SK-N-SH (cell line): ENCODE data around the gene TEK. TPM values are rescaled to one million over a fixed set of nuclear protein-coding genes. Genes with fewer than 3 reads are reported as not detected.

Source experiments
- CTCF ChIA-PET: fragments of 300-600, 350-600 bp; formaldehyde crosslinking; extraction: SDS; loops from one replicate; lab custom pipeline; 2021; lab: Yijun Ruan, JAX
- POLR2A ChIA-PET: fragments of 350-600 bp; sonication (Branson Sonifier 250); formaldehyde crosslinking; extraction: SDS; loops from one replicate; lab custom pipeline; 2020; ENCODE audit warnings: antibody characterized with exemption, inconsistent platforms; lab: Yijun Ruan, JAX
- DNase-seq: peaks from one replicate; pipeline ENCODE4 v3.0.0; 2012
- H2AFZ ChIP-seq: fragments of 200-600 bp; sonication (generic); 2 replicates; pipeline ENCODE4 v1.8.1; 2016; ENCODE audit warnings: antibody characterized with exemption, mild to moderate bottlenecking, low read depth
- H3F3A ChIP-seq: fragments of 200-600 bp; sonication (generic); replicated peaks from 2 replicates; pipeline ENCODE3; 2016; ENCODE audit warnings: antibody characterized with exemption, mild to moderate bottlenecking; ENCODE audit not compliant: insufficient read depth
- H3K27ac ChIP-seq, 2 experiments: fragments of 200-500 bp in 1 of 2; fragments of 200-600 bp in 1 of 2; sonication (Bioruptor generic) in 1 of 2; sonication (generic), shearing (Covaris generic) in 1 of 2; 2 replicates each; pipeline versions ENCODE4 v1.5.1 to v1.6.1; 2014 to 2016; ENCODE audit warnings: low read depth in 2 of 2, inconsistent platforms in 1 of 2, low read length in 1 of 2, mild to moderate bottlenecking in 1 of 2, mixed read lengths in 1 of 2
- H3K27me3 ChIP-seq: fragments of 200-600 bp; sonication (generic), shearing (Covaris generic); 2 replicates; pipeline ENCODE4 v1.6.1; 2016; ENCODE audit warnings: mixed run types; ENCODE audit not compliant: insufficient read depth
- H3K36me3 ChIP-seq, 2 experiments: fragments of 200-500 bp in 1 of 2; fragments of 200-600 bp in 1 of 2; sonication (Bioruptor generic) in 1 of 2; sonication (generic) in 1 of 2; replicated peaks in 1 of 2; 2 replicates each; pipeline versions ENCODE3 to v1.5.1; 2014 to 2016; ENCODE audit warnings: low read length in 1 of 2, mild to moderate bottlenecking in 1 of 2; ENCODE audit not compliant: insufficient read depth in 2 of 2, control insufficient read depth in 1 of 2
- H3K4me1 ChIP-seq, 2 experiments: fragments of 200-500 bp in 1 of 2; fragments of 200-600 bp in 1 of 2; sonication (Bioruptor generic) in 1 of 2; sonication (generic), shearing (Covaris generic) in 1 of 2; 2 replicates each; pipeline versions ENCODE4 v1.5.1 to v1.6.1; 2014 to 2016; ENCODE audit warnings: low read depth in 1 of 2, low read length in 1 of 2, mixed run types in 1 of 2; ENCODE audit not compliant: insufficient read depth in 2 of 2, control insufficient read depth in 1 of 2
- H3K4me2 ChIP-seq: fragments of 200-600 bp; sonication (generic), shearing (Covaris generic); 2 replicates; pipeline ENCODE4 v1.6.1; 2017; ENCODE audit warnings: mixed run types
- H3K4me3 ChIP-seq, 2 experiments: fragments of 200-500 bp in 1 of 2; fragments of 200-600 bp in 1 of 2; sonication (Bioruptor generic) in 1 of 2; sonication (generic), shearing (Covaris generic) in 1 of 2; 2 replicates each; pipeline versions ENCODE4 v1.5.1 to v1.8.1; 2014 to 2016; ENCODE audit warnings: low read depth in 2 of 2, inconsistent platforms in 1 of 2, low read length in 1 of 2, mild to moderate bottlenecking in 1 of 2, mixed read lengths in 1 of 2, moderate library complexity in 1 of 2
- H3K79me2 ChIP-seq: fragments of 200-600 bp; sonication (generic); 2 replicates; pipeline ENCODE4 v1.8.1; 2017; ENCODE audit warnings: mild to moderate bottlenecking; ENCODE audit not compliant: insufficient read depth
- H3K9ac ChIP-seq: fragments of 200-600 bp; sonication (generic); 2 replicates; pipeline ENCODE4 v1.6.1; 2017; ENCODE audit warnings: mixed run types
- H3K9me2 ChIP-seq: fragments of 200-600 bp; sonication (generic); 2 replicates; pipeline ENCODE4 v1.6.1; 2017; ENCODE audit warnings: mixed run types
- H3K9me3 ChIP-seq: fragments of 200-600 bp; sonication (generic); 2 replicates; pipeline ENCODE4 v1.6.1; 2017; ENCODE audit warnings: mixed run types, mild to moderate bottlenecking, moderate library complexity
- H4K20me1 ChIP-seq: fragments of 200-600 bp; sonication (generic); 2 replicates; pipeline ENCODE4 v1.6.1; 2017; ENCODE audit warnings: mild to moderate bottlenecking, mixed run types; ENCODE audit not compliant: insufficient read depth
- CHD2 ChIP-seq: fragments of 150-350 bp; IDR thresholded peaks from 2 replicates; pipeline ENCODE4 v1.6.1; 2018; ENCODE audit warnings: low read length; ENCODE audit not compliant: partially characterized antibody
- EZH2phosphoT487 ChIP-seq: fragments of 200-600 bp; sonication (generic); IDR thresholded peaks from 2 replicates; pipeline ENCODE4 v1.6.1; 2017; ENCODE audit warnings: low read depth, mixed run types, mild to moderate bottlenecking, antibody characterized with exemption, moderate library complexity, borderline replicate concordance
- FOSL2 ChIP-seq: IDR thresholded peaks from 2 replicates; pipeline ENCODE4 v1.4.0; 2012; ENCODE audit warnings: low read depth, mild to moderate bottlenecking, moderate library complexity, borderline replicate concordance
- FOXJ3 ChIP-seq: sonication (generic); formaldehyde crosslinking; IDR thresholded peaks from 2 replicates; pipeline ENCODE4 v1.5.1; 2020; ENCODE audit warnings: mild to moderate bottlenecking, missing genetic modification reagents
- GABPA ChIP-seq: IDR thresholded peaks from 2 replicates; pipeline ENCODE4 v1.4.0; 2012; ENCODE audit warnings: low read depth, mild to moderate bottlenecking
- JUND ChIP-seq: IDR thresholded peaks from 2 replicates; pipeline ENCODE4 v1.4.0; 2012
- MXI1 ChIP-seq: IDR thresholded peaks from 2 replicates; pipeline ENCODE4 v1.6.1; 2012; ENCODE audit warnings: mild to moderate bottlenecking, low read depth, low read length, improper control_type of control experiment
- NFIC ChIP-seq: IDR thresholded peaks from 2 replicates; pipeline ENCODE4 v1.4.0; 2012; ENCODE audit warnings: borderline replicate concordance
- NRF1 ChIP-seq: IDR thresholded peaks from 2 replicates; pipeline ENCODE4 v1.6.1; 2012; ENCODE audit warnings: low read depth, mild to moderate bottlenecking, low read length
- RAD21 ChIP-seq: IDR thresholded peaks from 2 replicates; pipeline ENCODE4 v1.6.1; 2012; ENCODE audit warnings: mild to moderate bottlenecking, low read length
- RXRA ChIP-seq: IDR thresholded peaks from 2 replicates; pipeline ENCODE4 v1.4.0; 2012; ENCODE audit warnings: low read depth, mild to moderate bottlenecking, borderline replicate concordance
- SMC3 ChIP-seq: IDR thresholded peaks from 2 replicates; pipeline ENCODE4 v1.6.1; 2012; ENCODE audit warnings: low read depth, low read length, improper control_type of control experiment
- TAF1 ChIP-seq: IDR thresholded peaks from 2 replicates; pipeline ENCODE4 v1.6.1; 2012; ENCODE audit warnings: low read depth, mild to moderate bottlenecking, low read length, moderate library complexity, borderline replicate concordance
- TCF12 ChIP-seq: IDR thresholded peaks from 2 replicates; pipeline ENCODE4 v1.4.0; 2012
- YY1 ChIP-seq: IDR thresholded peaks from 2 replicates; pipeline ENCODE4 v1.4.0; 2012; ENCODE audit warnings: low read depth, mild to moderate bottlenecking
- WGBS: methylation state at CpG from one replicate; pipeline ENCODE4 v1.1.6; 2017; ENCODE audit warnings: low lambda C conversion rate; 5-methylcytosine and 5-hydroxymethylcytosine counted together
- polyA plus RNA-seq, 3 experiments: library from polyadenylated mRNA; depleted of rRNA; stranded (reverse); fragments of >200 nt; gene quantifications; 2 replicates each; pipeline ENCODE4 v1.2.3, GENCODE V29; 2012
- TF ChIP-seq, protein P1 (sequence below): IDR thresholded peaks from 2 replicates; pipeline ENCODE4 v1.4.0; 2012; ENCODE audit warnings: low read depth
- TF ChIP-seq, protein P2 (sequence below): fragments of 150-350 bp; IDR thresholded peaks from 2 replicates; pipeline ENCODE4 v1.6.1; 2016; ENCODE audit warnings: mild to moderate bottlenecking, low read depth, low read length
- TF ChIP-seq, protein P3 (sequence below): IDR thresholded peaks from 2 replicates; pipeline ENCODE4 v1.4.0; 2012; ENCODE audit warnings: low read depth, borderline replicate concordance
- TF ChIP-seq, protein P4 (sequence below): IDR thresholded peaks from 2 replicates; pipeline ENCODE4 v1.6.1; 2012; ENCODE audit warnings: mild to moderate bottlenecking, low read depth, low read length, moderate library complexity
- TF ChIP-seq, protein P5 (sequence below): fragments of 200-600 bp; sonication (generic); IDR thresholded peaks from 2 replicates; pipeline ENCODE4 v1.6.1; 2017; ENCODE audit warnings: antibody characterized with exemption, mild to moderate bottlenecking, moderate library complexity

The TEK gene
- polyA plus RNA-seq, 1 of the 3 experiments (the other 2 are of a cell fraction) = 0.03 TPM

DNA sequence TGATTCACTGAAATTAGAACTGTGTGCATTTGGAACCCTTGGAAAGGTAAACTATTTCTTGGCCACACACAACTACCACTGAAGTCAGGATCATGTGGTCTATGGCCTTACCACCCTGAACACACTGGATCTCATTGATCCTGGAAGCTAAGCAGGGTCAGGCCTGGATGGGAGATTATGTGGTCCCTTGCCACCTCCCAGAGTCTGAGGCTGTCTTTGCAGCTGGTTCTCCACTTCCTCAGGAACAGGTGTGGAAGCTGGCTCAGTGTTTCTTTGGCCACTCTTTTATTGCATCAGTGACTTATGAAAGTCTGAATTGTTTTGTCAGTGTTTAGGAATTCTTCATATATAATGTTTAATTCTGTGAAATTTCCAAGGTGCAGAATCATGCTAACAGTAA, 89.2 kb downstream of the TEK start:
- Histone ChIP-seq H3K4me3 (no peak overlapping the region), H2AFZ (no peak overlapping the region), H3K4me2 (no peak overlapping the region), H3K79me2 (no peaks in the 10 kb centered on the region), H3K36me3 (no peaks in the 10 kb centered on the region), H3K9me2 (no peaks in the 10 kb centered on the region), H3K27me3 (no peaks in the 10 kb centered on the region), H3K9ac (no peak overlapping the region), H3F3A (peaks cover 16% of the 10 kb centered on the region), H3K4me1 (no peaks in the 10 kb centered on the region)
- POLR2A ChIA-PET = no interaction called here
- CTCF ChIA-PET = no interaction called here
- TF ChIP-seq FOSL2 = no peak
- TF ChIP-seq RAD21 = peak; percentile 23; the same call in 1 of the 2 replicates
- TF ChIP-seq, all 33 proteins: peak for 1
- H3K9me3 ChIP-seq = no peaks in the 10 kb centered on the region
- H3K27ac ChIP-seq = no peak overlapping the region
- H4K20me1 ChIP-seq = no peaks in the 10 kb centered on the region
- DNase-seq = no peak

DNA sequence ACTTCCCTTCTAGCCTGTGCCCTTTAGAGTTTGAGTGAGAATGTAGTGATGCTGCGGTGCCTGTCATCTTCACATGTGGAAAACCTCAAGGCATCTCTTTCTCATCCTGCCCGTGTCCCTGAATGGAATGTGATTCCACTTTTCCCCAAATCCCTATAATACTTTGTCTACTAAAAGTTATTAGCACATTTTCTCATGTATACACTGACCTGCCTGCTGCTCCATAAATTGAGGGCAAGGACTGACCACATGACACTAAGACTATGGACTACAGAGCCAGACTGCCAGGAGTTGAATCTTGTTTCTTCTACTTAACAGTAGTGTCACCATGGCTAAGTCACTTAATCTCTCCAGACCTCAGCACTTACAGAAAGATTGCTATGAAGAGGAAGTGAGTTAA, 93.0 kb downstream of the TEK start:
- Histone ChIP-seq H3F3A (no peaks in the 10 kb centered on the region), H3K27ac (no peak overlapping the region), H3K4me2 (no peak overlapping the region), H2AFZ (no peak overlapping the region), H3K79me2 (no peaks in the 10 kb centered on the region), H3K4me3 (no peak overlapping the region), H3K4me1 (peaks cover 0 to 2% of the 10 kb centered on the region in 2 experiments; a peak in 1 of 4 replicates), H4K20me1 (no peaks in the 10 kb centered on the region), H3K27me3 (no peaks in the 10 kb centered on the region), H3K9me3 (no peaks in the 10 kb centered on the region), H3K9me2 (no peaks in the 10 kb centered on the region), H3K36me3 (no peaks in the 10 kb centered on the region), H3K9ac (no peak overlapping the region)
- no peak for DNase-seq
- CTCF ChIA-PET = no interaction called here
- POLR2A ChIA-PET = no interaction called here
- 93% methylated on average over 2 of the region's 2 CpGs for WGBS
- TF ChIP-seq, protein P1, sequence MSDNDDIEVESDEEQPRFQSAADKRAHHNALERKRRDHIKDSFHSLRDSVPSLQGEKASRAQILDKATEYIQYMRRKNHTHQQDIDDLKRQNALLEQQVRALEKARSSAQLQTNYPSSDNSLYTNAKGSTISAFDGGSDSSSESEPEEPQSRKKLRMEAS = no peak
- TF ChIP-seq GABPA = no peak
- TF ChIP-seq NFIC = no peak
- TF ChIP-seq NRF1 = no peak
- TF ChIP-seq, protein P2, sequence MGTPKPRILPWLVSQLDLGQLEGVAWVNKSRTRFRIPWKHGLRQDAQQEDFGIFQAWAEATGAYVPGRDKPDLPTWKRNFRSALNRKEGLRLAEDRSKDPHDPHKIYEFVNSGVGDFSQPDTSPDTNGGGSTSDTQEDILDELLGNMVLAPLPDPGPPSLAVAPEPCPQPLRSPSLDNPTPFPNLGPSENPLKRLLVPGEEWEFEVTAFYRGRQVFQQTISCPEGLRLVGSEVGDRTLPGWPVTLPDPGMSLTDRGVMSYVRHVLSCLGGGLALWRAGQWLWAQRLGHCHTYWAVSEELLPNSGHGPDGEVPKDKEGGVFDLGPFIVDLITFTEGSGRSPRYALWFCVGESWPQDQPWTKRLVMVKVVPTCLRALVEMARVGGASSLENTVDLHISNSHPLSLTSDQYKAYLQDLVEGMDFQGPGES = no peak
- no peak for TF ChIP-seq FOXJ3 (CRISPR knock-in tag)
- no peak for TF ChIP-seq MXI1
- no peak for TF ChIP-seq EZH2phosphoT487
- TF ChIP-seq RXRA = no peak
- TF ChIP-seq FOSL2 = no peak
- TF ChIP-seq, protein P3, sequence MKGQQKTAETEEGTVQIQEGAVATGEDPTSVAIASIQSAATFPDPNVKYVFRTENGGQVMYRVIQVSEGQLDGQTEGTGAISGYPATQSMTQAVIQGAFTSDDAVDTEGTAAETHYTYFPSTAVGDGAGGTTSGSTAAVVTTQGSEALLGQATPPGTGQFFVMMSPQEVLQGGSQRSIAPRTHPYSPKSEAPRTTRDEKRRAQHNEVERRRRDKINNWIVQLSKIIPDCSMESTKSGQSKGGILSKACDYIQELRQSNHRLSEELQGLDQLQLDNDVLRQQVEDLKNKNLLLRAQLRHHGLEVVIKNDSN = no peak
- TF ChIP-seq RAD21 = no peak
- TF ChIP-seq CHD2 = no peak
- no peak for TF ChIP-seq SMC3
- no peak for TF ChIP-seq TCF12
- no peak for TF ChIP-seq JUND
- TF ChIP-seq TAF1 = no peak
- TF ChIP-seq YY1 = no peak
- TF ChIP-seq, protein P4, sequence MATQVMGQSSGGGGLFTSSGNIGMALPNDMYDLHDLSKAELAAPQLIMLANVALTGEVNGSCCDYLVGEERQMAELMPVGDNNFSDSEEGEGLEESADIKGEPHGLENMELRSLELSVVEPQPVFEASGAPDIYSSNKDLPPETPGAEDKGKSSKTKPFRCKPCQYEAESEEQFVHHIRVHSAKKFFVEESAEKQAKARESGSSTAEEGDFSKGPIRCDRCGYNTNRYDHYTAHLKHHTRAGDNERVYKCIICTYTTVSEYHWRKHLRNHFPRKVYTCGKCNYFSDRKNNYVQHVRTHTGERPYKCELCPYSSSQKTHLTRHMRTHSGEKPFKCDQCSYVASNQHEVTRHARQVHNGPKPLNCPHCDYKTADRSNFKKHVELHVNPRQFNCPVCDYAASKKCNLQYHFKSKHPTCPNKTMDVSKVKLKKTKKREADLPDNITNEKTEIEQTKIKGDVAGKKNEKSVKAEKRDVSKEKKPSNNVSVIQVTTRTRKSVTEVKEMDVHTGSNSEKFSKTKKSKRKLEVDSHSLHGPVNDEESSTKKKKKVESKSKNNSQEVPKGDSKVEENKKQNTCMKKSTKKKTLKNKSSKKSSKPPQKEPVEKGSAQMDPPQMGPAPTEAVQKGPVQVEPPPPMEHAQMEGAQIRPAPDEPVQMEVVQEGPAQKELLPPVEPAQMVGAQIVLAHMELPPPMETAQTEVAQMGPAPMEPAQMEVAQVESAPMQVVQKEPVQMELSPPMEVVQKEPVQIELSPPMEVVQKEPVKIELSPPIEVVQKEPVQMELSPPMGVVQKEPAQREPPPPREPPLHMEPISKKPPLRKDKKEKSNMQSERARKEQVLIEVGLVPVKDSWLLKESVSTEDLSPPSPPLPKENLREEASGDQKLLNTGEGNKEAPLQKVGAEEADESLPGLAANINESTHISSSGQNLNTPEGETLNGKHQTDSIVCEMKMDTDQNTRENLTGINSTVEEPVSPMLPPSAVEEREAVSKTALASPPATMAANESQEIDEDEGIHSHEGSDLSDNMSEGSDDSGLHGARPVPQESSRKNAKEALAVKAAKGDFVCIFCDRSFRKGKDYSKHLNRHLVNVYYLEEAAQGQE = no peak
- TF ChIP-seq, protein P5, sequence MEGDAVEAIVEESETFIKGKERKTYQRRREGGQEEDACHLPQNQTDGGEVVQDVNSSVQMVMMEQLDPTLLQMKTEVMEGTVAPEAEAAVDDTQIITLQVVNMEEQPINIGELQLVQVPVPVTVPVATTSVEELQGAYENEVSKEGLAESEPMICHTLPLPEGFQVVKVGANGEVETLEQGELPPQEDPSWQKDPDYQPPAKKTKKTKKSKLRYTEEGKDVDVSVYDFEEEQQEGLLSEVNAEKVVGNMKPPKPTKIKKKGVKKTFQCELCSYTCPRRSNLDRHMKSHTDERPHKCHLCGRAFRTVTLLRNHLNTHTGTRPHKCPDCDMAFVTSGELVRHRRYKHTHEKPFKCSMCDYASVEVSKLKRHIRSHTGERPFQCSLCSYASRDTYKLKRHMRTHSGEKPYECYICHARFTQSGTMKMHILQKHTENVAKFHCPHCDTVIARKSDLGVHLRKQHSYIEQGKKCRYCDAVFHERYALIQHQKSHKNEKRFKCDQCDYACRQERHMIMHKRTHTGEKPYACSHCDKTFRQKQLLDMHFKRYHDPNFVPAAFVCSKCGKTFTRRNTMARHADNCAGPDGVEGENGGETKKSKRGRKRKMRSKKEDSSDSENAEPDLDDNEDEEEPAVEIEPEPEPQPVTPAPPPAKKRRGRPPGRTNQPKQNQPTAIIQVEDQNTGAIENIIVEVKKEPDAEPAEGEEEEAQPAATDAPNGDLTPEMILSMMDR = no peak
